ENCODE results near the gene ADAMTS17. TPM values are rescaled to one million over a fixed set of nuclear protein-coding genes. Genes with fewer than 3 reads are reported as not detected.

Gene ADAMTS17
- total RNA-seq, 4 donors from 2014 or later, result 6.0 to 17.6 (median 8.2) TPM

DNA sequence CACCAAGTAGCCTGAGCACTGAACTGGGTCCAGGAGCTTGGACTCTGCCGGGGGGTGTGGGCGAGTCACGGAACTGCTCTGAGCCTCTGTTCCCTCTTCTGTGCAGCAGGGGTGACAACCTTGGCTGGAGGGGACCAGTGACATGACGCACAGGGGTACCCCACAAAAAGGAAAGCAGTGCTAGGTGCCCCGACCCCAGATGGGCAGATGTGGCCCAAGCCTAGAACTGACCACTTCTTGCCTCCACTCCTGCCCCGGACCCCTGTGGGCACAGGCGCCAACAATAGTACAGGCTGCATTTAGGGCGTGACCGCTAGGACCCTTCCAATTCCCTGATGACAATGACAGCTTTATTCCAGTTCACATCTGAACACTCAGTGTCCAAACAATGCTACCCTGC, 352.7 kb downstream of the ADAMTS17 start:
- intact Hi-C loops (cut with DNase I; ENCODE audit: low total_unique reads), result no loop called here
- Histone ChIP-seq H3K9me3 (no peaks in the 10 kb centered on the region), H3K27me3 (no peaks in the 10 kb centered on the region), H3K36me3 (no peaks in the 10 kb centered on the region), H3K4me3 (no peak overlapping the region), H3K4me1 (no peaks in the 10 kb centered on the region), H3K27ac (no peak overlapping the region)
- 93% methylated on average over 9 of the region's 9 CpGs; no CpG with 5 or more reads in 1 of the 2 donors for WGBS, 2 donors (ENCODE audit: low coverage in 1 of 2)
- TF ChIP-seq POLR2AphosphoS5 (IDR thresholded peaks at IDR 0.05) (no peak), EP300 (IDR thresholded peaks at IDR 0.05; ENCODE audit: low read depth) (no peak), POLR2A (IDR thresholded peaks at IDR 0.05) (no peak)
- TF ChIP-seq, protein P1, sequence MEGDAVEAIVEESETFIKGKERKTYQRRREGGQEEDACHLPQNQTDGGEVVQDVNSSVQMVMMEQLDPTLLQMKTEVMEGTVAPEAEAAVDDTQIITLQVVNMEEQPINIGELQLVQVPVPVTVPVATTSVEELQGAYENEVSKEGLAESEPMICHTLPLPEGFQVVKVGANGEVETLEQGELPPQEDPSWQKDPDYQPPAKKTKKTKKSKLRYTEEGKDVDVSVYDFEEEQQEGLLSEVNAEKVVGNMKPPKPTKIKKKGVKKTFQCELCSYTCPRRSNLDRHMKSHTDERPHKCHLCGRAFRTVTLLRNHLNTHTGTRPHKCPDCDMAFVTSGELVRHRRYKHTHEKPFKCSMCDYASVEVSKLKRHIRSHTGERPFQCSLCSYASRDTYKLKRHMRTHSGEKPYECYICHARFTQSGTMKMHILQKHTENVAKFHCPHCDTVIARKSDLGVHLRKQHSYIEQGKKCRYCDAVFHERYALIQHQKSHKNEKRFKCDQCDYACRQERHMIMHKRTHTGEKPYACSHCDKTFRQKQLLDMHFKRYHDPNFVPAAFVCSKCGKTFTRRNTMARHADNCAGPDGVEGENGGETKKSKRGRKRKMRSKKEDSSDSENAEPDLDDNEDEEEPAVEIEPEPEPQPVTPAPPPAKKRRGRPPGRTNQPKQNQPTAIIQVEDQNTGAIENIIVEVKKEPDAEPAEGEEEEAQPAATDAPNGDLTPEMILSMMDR (IDR thresholded peaks at IDR 0.05), result no peak
- no peak for DNase-seq
- in situ Hi-C loops (cut with MboI; ENCODE audit: low pct_ligation_motif_present in 1 of 4, low pct_unique_long_range_greater_than_20kb in 1 of 4, low sequenced_read_pairs in 3 of 4), result no loop called here

DNA sequence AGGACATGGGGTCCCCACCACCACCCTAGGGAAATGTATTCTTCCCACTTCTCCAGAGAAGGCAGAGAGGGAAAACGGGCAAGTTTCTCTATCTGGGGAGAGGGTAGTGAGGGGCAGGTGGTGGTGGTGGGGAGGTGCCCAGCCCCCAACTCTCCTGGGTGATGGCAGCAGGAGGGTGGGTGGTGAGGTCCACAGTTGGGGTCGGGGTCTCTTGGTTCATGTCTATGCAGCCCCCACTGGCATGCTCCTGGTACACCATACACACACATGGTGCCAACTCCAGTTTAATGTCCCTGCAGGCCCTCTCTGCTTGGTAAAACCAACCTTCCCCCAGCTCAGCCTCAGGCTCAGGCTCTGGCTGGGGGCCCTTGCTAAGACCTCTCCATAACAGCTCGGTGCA, 354.1 kb downstream of the ADAMTS17 start:
- in situ Hi-C loops (cut with MboI; ENCODE audit: low pct_ligation_motif_present in 1 of 4, low pct_unique_long_range_greater_than_20kb in 1 of 4, low sequenced_read_pairs in 3 of 4), result no loop called here
- WGBS, 2 donors (ENCODE audit: low coverage in 1 of 2), result 87% methylated on average over 2 of the region's 3 CpGs; no CpG with 5 or more reads in 1 of the 2 donors

DNA sequence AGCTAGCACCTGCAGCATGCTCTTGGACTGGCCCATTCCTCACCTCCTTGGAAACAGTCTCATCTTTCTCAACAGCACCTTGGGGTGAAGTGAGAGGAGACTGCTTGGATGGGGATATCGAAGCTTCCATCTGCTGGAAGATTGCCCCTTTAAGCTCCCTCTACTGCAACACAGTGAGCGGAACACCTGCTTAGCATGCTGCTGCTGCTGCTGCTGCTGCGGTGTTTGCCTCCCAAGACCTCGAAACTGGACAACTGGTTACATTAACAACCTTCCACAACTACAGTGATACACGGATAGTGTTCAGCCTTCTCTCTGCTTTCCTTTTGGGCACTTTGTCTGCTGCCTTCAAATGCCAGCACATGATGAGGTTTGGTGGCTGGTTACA, 354.7 kb downstream of the ADAMTS17 start:
- H3K9me3 ChIP-seq, result no peaks in the 10 kb centered on the region
- in situ Hi-C loops (cut with MboI; ENCODE audit: low pct_ligation_motif_present in 1 of 4, low pct_unique_long_range_greater_than_20kb in 1 of 4, low sequenced_read_pairs in 3 of 4) (no loop called here), intact Hi-C loops (cut with DNase I; ENCODE audit: low total_unique reads) (no loop called here)
- TF ChIP-seq, protein P1 (IDR thresholded peaks at IDR 0.05), result no peak
- no peak for TF ChIP-seq EP300 (IDR thresholded peaks at IDR 0.05; ENCODE audit: low read depth)
- 80% methylated on average over 5 of the region's 5 CpGs; no CpG with 5 or more reads in 1 of the 2 donors for WGBS, 2 donors (ENCODE audit: low coverage in 1 of 2)
- no peak for DNase-seq
- no peak overlapping the region for H3K27ac ChIP-seq
- no peaks in the 10 kb centered on the region for H3K36me3 ChIP-seq
- no peak overlapping the region for H3K4me3 ChIP-seq
- H3K27me3 ChIP-seq, result no peaks in the 10 kb centered on the region
- no peaks in the 10 kb centered on the region for H3K4me1 ChIP-seq

More for the DNA sequence above, 354.1 kb downstream of the ADAMTS17 start:
- Histone ChIP-seq H3K9me3 (no peaks in the 10 kb centered on the region), H3K36me3 (no peaks in the 10 kb centered on the region), H3K4me1 (no peaks in the 10 kb centered on the region), H3K27ac (no peak overlapping the region), H3K27me3 (no peaks in the 10 kb centered on the region), H3K4me3 (no peak overlapping the region)
- no peak for TF ChIP-seq POLR2A (IDR thresholded peaks at IDR 0.05)
- no peak for TF ChIP-seq EP300 (IDR thresholded peaks at IDR 0.05; ENCODE audit: low read depth)
- TF ChIP-seq, protein P1 (IDR thresholded peaks at IDR 0.05), result no peak
- no peak for TF ChIP-seq POLR2AphosphoS5 (IDR thresholded peaks at IDR 0.05)
- DNase-seq, result no peak
- intact Hi-C loops (cut with DNase I; ENCODE audit: low total_unique reads), result no loop called here

DNA sequence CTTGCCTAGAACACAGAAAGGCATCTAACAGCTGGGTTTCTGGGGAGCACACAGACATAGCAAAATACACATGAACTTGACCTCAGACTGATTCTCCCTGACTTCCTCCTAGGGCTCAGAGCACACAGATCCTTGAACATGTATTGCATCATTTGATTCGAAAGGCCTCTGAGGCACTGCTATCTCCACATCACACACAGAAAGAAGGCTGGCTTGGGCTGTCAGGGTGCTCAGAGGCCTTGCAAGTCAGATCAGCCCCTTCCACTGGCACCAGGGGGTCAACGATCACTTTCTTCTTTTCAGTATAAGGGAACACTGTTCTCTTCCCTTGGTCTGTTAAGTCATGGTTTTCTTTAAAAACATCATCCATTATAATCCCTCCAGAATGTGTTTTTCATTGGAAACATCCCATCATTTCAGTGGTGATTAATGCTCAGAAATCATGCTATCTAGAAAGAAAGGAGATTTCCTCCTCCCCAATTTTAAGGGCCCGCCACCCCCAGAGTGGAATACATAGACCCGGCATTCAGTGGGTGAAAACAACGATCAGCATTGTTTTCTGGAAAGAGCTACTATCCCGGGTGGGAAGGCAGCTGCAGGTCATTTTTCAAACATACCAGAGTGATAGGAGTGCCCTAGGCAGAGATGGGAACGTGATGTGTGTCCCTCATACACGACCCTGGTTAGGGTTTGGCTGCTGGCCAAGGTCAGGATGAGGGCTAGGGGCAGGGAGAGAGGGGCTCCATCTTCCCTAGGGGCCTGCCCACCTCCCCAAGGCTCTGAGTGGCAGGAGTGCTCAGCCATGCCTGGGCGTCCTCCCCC, 355.3 kb downstream of the ADAMTS17 start:
- intact Hi-C loops (cut with DNase I; ENCODE audit: low total_unique reads) (no loop called here), in situ Hi-C loops (cut with MboI; ENCODE audit: low pct_ligation_motif_present in 1 of 4, low pct_unique_long_range_greater_than_20kb in 1 of 4, low sequenced_read_pairs in 3 of 4) (no loop called here)
- H3K36me3 ChIP-seq, result no peaks in the 10 kb centered on the region
- TF ChIP-seq POLR2A (IDR thresholded peaks at IDR 0.05), result no peak
- TF ChIP-seq EP300 (IDR thresholded peaks at IDR 0.05; ENCODE audit: low read depth), result no peak
- TF ChIP-seq, protein P1 (IDR thresholded peaks at IDR 0.05), result no peak
- no peak for TF ChIP-seq POLR2AphosphoS5 (IDR thresholded peaks at IDR 0.05)
- no peak for DNase-seq
- 50 to 54% methylated on average over 1 to 9 of the region's 9 CpGs for WGBS, 2 donors (ENCODE audit: low coverage in 1 of 2)
- no peak overlapping the region for H3K27ac ChIP-seq
- no peaks in the 10 kb centered on the region for H3K27me3 ChIP-seq
- H3K4me3 ChIP-seq, result no peak overlapping the region
- no peaks in the 10 kb centered on the region for H3K9me3 ChIP-seq
- H3K4me1 ChIP-seq, result no peaks in the 10 kb centered on the region
